HepG2 (cell line): ENCODE measurements around the gene PAN3. TPM values are rescaled to one million over a fixed set of nuclear protein-coding genes. Genes with fewer than 3 reads are reported as not detected.

Experiments
- DNMT3B ChIP-seq: conservative IDR thresholded peaks from 2 replicates; pipeline ENCODE4 v1.6.1; 2016; ENCODE audit warnings: missing biosample characterization, control low read depth
- EHMT2 ChIP-seq: fragments of 200-600 bp; sonication (generic); IDR thresholded peaks from 2 replicates; pipeline ENCODE4 v1.7.0; 2017; ENCODE audit warnings: antibody characterized with exemption, low read depth, low read length, borderline replicate concordance
- ETV5 ChIP-seq: IDR thresholded peaks from 2 replicates; pipeline ENCODE4 v1.6.1; 2018; ENCODE audit warnings: missing biosample characterization, missing genetic modification reagents, inconsistent platforms, borderline replicate concordance
- HNRNPL ChIP-seq: fragments of 200-400 bp; formaldehyde crosslinking; IDR thresholded peaks from 2 replicates; pipeline ENCODE4 v1.6.1; 2017; ENCODE audit warnings: mild to moderate bottlenecking, low read depth, low read length
- NFKBIZ ChIP-seq: IDR thresholded peaks from 2 replicates; pipeline ENCODE4 v1.6.1; 2018; ENCODE audit warnings: missing genetic modification reagents, missing compliant biosample characterization
- PITX1 ChIP-seq: sonication (generic); formaldehyde crosslinking; IDR thresholded peaks from 2 replicates; pipeline ENCODE4 v1.5.1; 2020; ENCODE audit warnings: mild to moderate bottlenecking, missing genetic modification reagents
- POLR2G ChIP-seq: fragments of 200-400 bp; formaldehyde crosslinking; IDR thresholded peaks from 2 replicates; pipeline ENCODE4 v1.6.1; 2018; ENCODE audit warnings: mild to moderate bottlenecking, low read depth, low read length, moderate library complexity
- RBFOX2 ChIP-seq: fragments of 200-400 bp; formaldehyde crosslinking; IDR thresholded peaks from 2 replicates; pipeline ENCODE4 v1.6.1; 2017; ENCODE audit warnings: low read depth, mild to moderate bottlenecking, low read length
- SP1 ChIP-seq, 2 experiments: fragments of 450-650 bp in 1 of 2; sonication (generic) in 1 of 2; formaldehyde crosslinking in 1 of 2; IDR thresholded peaks; 2 replicates each; pipeline versions ENCODE4 v1.4.0 to v1.6.1; 2016 to 2020; ENCODE audit warnings: missing genetic modification reagents in 1 of 2
- TMF1 ChIP-seq: sonication (generic); formaldehyde crosslinking; IDR thresholded peaks from 2 replicates; pipeline ENCODE4 v1.8.1; 2022; ENCODE audit warnings: low read depth, missing genetic modification reagents
- ZFP36L2 ChIP-seq: sonication (generic); formaldehyde crosslinking; IDR thresholded peaks from 2 replicates; pipeline ENCODE4 v1.4.0; 2020; ENCODE audit warnings: missing genetic modification reagents
- ZNF253 ChIP-seq: sonication (generic); formaldehyde crosslinking; IDR thresholded peaks from 2 replicates; pipeline ENCODE4 v1.8.0; 2022; ENCODE audit warnings: mild to moderate bottlenecking, missing genetic modification reagents, borderline replicate concordance
- ZNF343 ChIP-seq: sonication (generic); formaldehyde crosslinking; IDR thresholded peaks from 2 replicates; pipeline ENCODE4 v1.4.0; 2020; ENCODE audit warnings: mild to moderate bottlenecking, missing genetic modification reagents
- ZNF350 ChIP-seq: sonication (generic); formaldehyde crosslinking; IDR thresholded peaks from 2 replicates; pipeline ENCODE4 v1.4.0; 2020; ENCODE audit warnings: mild to moderate bottlenecking, low read depth, missing genetic modification reagents, borderline replicate concordance
- ZNF550 ChIP-seq: sonication (generic); formaldehyde crosslinking; IDR thresholded peaks from 2 replicates; pipeline ENCODE4 v1.4.0; 2020; ENCODE audit warnings: mild to moderate bottlenecking, missing genetic modification reagents, borderline replicate concordance
- ZNF557 ChIP-seq: sonication (generic); formaldehyde crosslinking; IDR thresholded peaks from 2 replicates; pipeline ENCODE4 v1.4.0; 2020; ENCODE audit warnings: missing genetic modification reagents
- ZNF570 ChIP-seq: sonication (generic); formaldehyde crosslinking; IDR thresholded peaks from 2 replicates; pipeline ENCODE4 v1.4.0; 2020; ENCODE audit warnings: mild to moderate bottlenecking, missing genetic modification reagents, borderline replicate concordance
- ZSCAN12 ChIP-seq: sonication (generic); formaldehyde crosslinking; IDR thresholded peaks from 2 replicates; pipeline ENCODE4 v1.9.0; 2021; ENCODE audit warnings: mild to moderate bottlenecking, missing genetic modification reagents
- ZSCAN30 ChIP-seq: sonication (generic); formaldehyde crosslinking; IDR thresholded peaks from 2 replicates; pipeline ENCODE4 v1.5.0; 2020; ENCODE audit warnings: mild to moderate bottlenecking, missing genetic modification reagents
- polyA plus RNA-seq, 8 experiments: library from polyadenylated mRNA; depleted of rRNA in 3 of 8; stranded (reverse) in 7 of 8; unstranded in 1 of 8; fragments of >200 nt; fragmentation: Illumina TruSeq in 4 of 8; extraction: Trizol in 4 of 8; gene quantifications; 2 replicates each; pipeline versions ENCODE4 v1.2.1 to v1.2.3, GENCODE V29; 2011 to 2016; ENCODE audit warnings: low read depth in 4 of 8, missing spikeins in 1 of 8, mixed read lengths in 1 of 8; ENCODE audit not compliant: insufficient read depth in 1 of 8
- total RNA-seq, 5 experiments: library from RNA; depleted of rRNA; stranded (reverse); fragments of >200 nt; fragmentation: Illumina TruSeq; extraction: Trizol; gene quantifications; 2 replicates each; pipeline ENCODE4 v1.2.3, GENCODE V29; 2016; ENCODE audit warnings: low read depth in 1 of 5
- TF ChIP-seq, protein P1 (sequence below): sonication (generic); formaldehyde crosslinking; IDR thresholded peaks from 2 replicates; pipeline ENCODE4 v1.9.0; 2021; ENCODE audit warnings: missing genetic modification reagents, mild to moderate bottlenecking, borderline replicate concordance
- TF ChIP-seq, protein P2 (sequence below): sonication (generic); formaldehyde crosslinking; IDR thresholded peaks from 2 replicates; pipeline ENCODE4 v1.8.1; 2023; ENCODE audit warnings: mild to moderate bottlenecking, missing genetic modification reagents, borderline replicate concordance
- TF ChIP-seq, protein P3 (sequence below): sonication (generic); formaldehyde crosslinking; IDR thresholded peaks from 2 replicates; pipeline ENCODE4 v1.4.0; 2020; ENCODE audit warnings: missing genetic modification reagents
- TF ChIP-seq, protein P4 (sequence below): sonication (generic); formaldehyde crosslinking; IDR thresholded peaks from 2 replicates; pipeline ENCODE4 v1.5.1; 2020; ENCODE audit warnings: mild to moderate bottlenecking, missing genetic modification reagents, moderate library complexity

The PAN3 gene
- total and polyA plus RNA-seq, 2 of the 13 experiments (the other 11 are each of a cell fraction or from before 2014, with no cell fraction given) = 9.7 to 10.6 TPM

DNA sequence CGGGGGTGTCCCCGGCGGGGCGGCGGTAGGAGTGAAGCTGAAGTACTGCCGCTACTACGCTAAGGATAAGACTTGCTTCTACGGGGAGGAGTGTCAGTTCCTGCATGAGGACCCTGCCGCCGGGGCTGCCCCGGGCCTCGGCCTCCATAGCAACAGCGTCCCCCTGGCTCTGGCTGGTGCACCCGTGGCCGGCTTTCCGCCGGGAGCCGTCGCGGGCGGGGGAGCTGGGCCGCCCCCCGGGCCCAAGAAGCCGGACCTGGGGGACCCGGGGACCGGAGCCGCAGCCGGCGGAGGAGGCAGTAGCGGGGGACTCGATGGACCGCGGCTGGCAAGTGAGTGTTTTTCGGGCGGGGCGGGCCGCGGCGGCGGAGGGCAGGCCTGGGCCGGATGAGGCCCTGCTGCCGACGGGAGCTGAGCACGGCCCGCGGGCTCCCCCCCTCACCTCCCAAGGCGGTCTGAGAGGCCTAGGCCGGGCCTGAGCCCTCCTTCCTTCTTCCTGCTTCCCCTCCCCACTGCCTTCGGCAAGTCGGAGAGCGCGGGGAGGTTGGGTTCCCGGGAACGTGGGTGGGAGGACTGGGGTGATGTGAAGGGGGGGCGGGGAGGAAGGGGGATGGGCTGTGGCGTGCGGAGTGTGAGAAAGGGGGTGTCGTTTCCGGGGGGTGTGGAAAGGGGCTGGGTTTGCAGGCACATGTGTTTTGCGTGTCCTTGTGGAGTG lies 568 bp downstream of the PAN3 start (continued):
- TF ChIP-seq, protein P1, sequence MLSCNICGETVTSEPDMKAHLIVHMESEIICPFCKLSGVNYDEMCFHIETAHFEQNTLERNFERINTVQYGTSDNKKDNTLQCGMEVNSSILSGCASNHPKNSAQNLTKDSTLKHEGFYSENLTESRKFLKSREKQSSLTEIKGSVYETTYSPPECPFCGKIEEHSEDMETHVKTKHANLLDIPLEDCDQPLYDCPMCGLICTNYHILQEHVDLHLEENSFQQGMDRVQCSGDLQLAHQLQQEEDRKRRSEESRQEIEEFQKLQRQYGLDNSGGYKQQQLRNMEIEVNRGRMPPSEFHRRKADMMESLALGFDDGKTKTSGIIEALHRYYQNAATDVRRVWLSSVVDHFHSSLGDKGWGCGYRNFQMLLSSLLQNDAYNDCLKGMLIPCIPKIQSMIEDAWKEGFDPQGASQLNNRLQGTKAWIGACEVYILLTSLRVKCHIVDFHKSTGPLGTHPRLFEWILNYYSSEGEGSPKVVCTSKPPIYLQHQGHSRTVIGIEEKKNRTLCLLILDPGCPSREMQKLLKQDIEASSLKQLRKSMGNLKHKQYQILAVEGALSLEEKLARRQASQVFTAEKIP (CRISPR knock-in tag) = no peak
- no peak for TF ChIP-seq PITX1 (CRISPR knock-in tag)
- TF ChIP-seq ZNF253 (CRISPR knock-in tag) = no peak
- no peak for TF ChIP-seq HNRNPL
- TF ChIP-seq ZNF550 (CRISPR knock-in tag) = no peak
- TF ChIP-seq TMF1 (CRISPR knock-in tag) = no peak
- TF ChIP-seq SP1 (IDR thresholded peaks at IDR 0.05) = no peak
- no peak for TF ChIP-seq SP1 (CRISPR knock-in tag; IDR thresholded peaks at IDR 0.05)
- no peak for TF ChIP-seq NFKBIZ (CRISPR knock-in tag)
- peak; percentile 72 for TF ChIP-seq RBFOX2
- TF ChIP-seq ZSCAN30 = no peak
- TF ChIP-seq EHMT2 = no peak
- no peak; the same call in 1 of the 2 replicates for TF ChIP-seq POLR2G
- no peak for TF ChIP-seq ZNF570
- no peak for TF ChIP-seq ZNF350
- TF ChIP-seq, protein P2, sequence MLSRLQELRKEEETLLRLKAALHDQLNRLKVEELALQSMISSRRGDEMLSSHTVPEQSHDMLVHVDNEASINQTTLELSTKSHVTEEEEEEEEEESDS (CRISPR knock-in tag) = no peak
- TF ChIP-seq ETV5 (CRISPR knock-in tag) = no peak
- TF ChIP-seq, protein P3, sequence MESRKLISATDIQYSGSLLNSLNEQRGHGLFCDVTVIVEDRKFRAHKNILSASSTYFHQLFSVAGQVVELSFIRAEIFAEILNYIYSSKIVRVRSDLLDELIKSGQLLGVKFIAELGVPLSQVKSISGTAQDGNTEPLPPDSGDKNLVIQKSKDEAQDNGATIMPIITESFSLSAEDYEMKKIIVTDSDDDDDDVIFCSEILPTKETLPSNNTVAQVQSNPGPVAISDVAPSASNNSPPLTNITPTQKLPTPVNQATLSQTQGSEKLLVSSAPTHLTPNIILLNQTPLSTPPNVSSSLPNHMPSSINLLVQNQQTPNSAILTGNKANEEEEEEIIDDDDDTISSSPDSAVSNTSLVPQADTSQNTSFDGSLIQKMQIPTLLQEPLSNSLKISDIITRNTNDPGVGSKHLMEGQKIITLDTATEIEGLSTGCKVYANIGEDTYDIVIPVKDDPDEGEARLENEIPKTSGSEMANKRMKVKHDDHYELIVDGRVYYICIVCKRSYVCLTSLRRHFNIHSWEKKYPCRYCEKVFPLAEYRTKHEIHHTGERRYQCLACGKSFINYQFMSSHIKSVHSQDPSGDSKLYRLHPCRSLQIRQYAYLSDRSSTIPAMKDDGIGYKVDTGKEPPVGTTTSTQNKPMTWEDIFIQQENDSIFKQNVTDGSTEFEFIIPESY (CRISPR knock-in tag) = no peak
- no peak for TF ChIP-seq DNMT3B (CRISPR knock-in tag)
- TF ChIP-seq ZNF557 (CRISPR knock-in tag) = no peak
- TF ChIP-seq ZSCAN12 (CRISPR knock-in tag) = 0 out of 2 replicates have a peak, but pooled peaks have one; percentile 57
- TF ChIP-seq, protein P4, sequence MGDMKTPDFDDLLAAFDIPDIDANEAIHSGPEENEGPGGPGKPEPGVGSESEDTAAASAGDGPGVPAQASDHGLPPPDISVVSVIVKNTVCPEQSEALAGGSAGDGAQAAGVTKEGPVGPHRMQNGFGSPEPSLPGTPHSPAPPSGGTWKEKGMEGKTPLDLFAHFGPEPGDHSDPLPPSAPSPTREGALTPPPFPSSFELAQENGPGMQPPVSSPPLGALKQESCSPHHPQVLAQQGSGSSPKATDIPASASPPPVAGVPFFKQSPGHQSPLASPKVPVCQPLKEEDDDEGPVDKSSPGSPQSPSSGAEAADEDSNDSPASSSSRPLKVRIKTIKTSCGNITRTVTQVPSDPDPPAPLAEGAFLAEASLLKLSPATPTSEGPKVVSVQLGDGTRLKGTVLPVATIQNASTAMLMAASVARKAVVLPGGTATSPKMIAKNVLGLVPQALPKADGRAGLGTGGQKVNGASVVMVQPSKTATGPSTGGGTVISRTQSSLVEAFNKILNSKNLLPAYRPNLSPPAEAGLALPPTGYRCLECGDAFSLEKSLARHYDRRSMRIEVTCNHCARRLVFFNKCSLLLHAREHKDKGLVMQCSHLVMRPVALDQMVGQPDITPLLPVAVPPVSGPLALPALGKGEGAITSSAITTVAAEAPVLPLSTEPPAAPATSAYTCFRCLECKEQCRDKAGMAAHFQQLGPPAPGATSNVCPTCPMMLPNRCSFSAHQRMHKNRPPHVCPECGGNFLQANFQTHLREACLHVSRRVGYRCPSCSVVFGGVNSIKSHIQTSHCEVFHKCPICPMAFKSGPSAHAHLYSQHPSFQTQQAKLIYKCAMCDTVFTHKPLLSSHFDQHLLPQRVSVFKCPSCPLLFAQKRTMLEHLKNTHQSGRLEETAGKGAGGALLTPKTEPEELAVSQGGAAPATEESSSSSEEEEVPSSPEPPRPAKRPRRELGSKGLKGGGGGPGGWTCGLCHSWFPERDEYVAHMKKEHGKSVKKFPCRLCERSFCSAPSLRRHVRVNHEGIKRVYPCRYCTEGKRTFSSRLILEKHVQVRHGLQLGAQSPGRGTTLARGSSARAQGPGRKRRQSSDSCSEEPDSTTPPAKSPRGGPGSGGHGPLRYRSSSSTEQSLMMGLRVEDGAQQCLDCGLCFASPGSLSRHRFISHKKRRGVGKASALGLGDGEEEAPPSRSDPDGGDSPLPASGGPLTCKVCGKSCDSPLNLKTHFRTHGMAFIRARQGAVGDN (CRISPR knock-in tag) = peak; percentile 29; the same call in 1 of the 2 replicates
- TF ChIP-seq ZFP36L2 (CRISPR knock-in tag) = no peak
- TF ChIP-seq ZNF343 (CRISPR knock-in tag) = peak; percentile 45; the same call in 1 of the 2 replicates
